Measurements from ENCODE around the gene ARL13B.

ARL13B gene

DNA sequence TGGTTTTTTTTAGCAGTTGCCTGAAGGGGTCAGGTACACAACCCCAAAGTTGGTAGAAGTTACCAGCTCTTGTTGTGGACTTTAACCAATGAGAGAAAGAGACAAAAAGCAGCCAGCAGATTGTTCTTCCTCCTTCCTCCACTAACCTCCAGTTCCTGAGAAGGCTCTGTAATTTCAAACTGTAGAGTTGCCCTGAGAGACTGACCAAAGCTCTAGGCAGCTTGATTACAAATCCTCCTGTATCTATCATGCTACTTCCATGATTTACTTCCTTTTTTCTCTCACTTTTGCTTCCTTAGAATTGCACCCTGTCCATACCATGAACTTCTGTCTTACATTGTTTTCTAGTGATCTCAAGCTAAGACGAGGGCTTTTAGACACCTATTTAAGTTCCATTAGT is 112.1 kb downstream of the ARL13B start:
- Histone ChIP-seq H4K20me1 (ENCODE audit: insufficient read depth, low read length) (no peaks in the 10 kb centered on the region), H3K9ac (ENCODE audit: low read length) (no peak overlapping the region), H3K4me2 (ENCODE audit: low read length) (no peak overlapping the region), H3K27ac (ENCODE audit: low read depth, low read length, poor library complexity, severe bottlenecking) (no peak overlapping the region), H2AFZ (ENCODE audit: low read length) (no peak overlapping the region), H3K4me3 (ENCODE audit: low read depth, low read length, poor library complexity, severe bottlenecking) (no peak overlapping the region), H3F3A (ENCODE audit: insufficient read depth, low read length) (no peaks in the 10 kb centered on the region), H3K36me3 (ENCODE audit: insufficient read depth, low read length) (peaks cover 23% of the 10 kb centered on the region; the same call in 1 of the 2 replicates), H3K9me3 (ENCODE audit: low read length) (no peaks in the 10 kb centered on the region), H3K4me1 (ENCODE audit: insufficient read depth, low read length, severe bottlenecking) (no peaks in the 10 kb centered on the region), H3K79me2 (ENCODE audit: insufficient read depth, low read length) (no peaks in the 10 kb centered on the region), H3K9me2 (ENCODE audit: low read depth, low read length) (no peaks in the 10 kb centered on the region), H3K27me3 (ENCODE audit: insufficient read depth, low read length) (no peaks in the 10 kb centered on the region)
- TF ChIP-seq, protein P1, sequence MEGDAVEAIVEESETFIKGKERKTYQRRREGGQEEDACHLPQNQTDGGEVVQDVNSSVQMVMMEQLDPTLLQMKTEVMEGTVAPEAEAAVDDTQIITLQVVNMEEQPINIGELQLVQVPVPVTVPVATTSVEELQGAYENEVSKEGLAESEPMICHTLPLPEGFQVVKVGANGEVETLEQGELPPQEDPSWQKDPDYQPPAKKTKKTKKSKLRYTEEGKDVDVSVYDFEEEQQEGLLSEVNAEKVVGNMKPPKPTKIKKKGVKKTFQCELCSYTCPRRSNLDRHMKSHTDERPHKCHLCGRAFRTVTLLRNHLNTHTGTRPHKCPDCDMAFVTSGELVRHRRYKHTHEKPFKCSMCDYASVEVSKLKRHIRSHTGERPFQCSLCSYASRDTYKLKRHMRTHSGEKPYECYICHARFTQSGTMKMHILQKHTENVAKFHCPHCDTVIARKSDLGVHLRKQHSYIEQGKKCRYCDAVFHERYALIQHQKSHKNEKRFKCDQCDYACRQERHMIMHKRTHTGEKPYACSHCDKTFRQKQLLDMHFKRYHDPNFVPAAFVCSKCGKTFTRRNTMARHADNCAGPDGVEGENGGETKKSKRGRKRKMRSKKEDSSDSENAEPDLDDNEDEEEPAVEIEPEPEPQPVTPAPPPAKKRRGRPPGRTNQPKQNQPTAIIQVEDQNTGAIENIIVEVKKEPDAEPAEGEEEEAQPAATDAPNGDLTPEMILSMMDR (IDR thresholded peaks at IDR 0.05; ENCODE audit: low read length), result no peak

DNA sequence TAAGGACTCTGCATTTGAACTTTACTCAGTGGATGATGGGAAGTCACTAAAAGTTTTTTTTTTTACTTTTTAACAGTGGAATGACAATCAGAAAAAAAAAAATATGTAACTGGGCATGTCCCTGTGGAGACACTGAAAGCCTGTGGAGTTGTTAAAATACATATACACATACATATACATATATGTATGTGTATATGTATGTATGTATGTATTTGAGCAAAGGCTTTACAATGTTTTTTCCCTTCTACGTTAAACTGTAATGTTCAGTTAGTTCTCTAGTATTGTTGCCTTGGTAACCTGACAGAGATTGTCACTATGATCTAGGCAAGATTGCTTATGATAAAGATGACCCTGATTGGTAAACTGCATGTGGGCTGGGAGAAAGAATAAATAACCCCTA is 113.2 kb downstream of the ARL13B start:
- Histone ChIP-seq H3K79me2 (ENCODE audit: insufficient read depth, low read length) (no peaks in the 10 kb centered on the region), H3F3A (ENCODE audit: insufficient read depth, low read length) (no peaks in the 10 kb centered on the region), H3K36me3 (ENCODE audit: insufficient read depth, low read length) (peaks cover 26% of the 10 kb centered on the region; the same call in 1 of the 2 replicates), H3K27me3 (ENCODE audit: insufficient read depth, low read length) (no peaks in the 10 kb centered on the region), H3K4me1 (ENCODE audit: insufficient read depth, low read length, severe bottlenecking) (no peaks in the 10 kb centered on the region), H3K4me3 (ENCODE audit: low read depth, low read length, poor library complexity, severe bottlenecking) (no peak overlapping the region), H3K9me3 (ENCODE audit: low read length) (no peaks in the 10 kb centered on the region), H3K4me2 (ENCODE audit: low read length) (no peak overlapping the region), H4K20me1 (ENCODE audit: insufficient read depth, low read length) (no peaks in the 10 kb centered on the region), H2AFZ (ENCODE audit: low read length) (no peak overlapping the region), H3K9me2 (ENCODE audit: low read depth, low read length) (no peaks in the 10 kb centered on the region), H3K27ac (ENCODE audit: low read depth, low read length, poor library complexity, severe bottlenecking) (no peak overlapping the region), H3K9ac (ENCODE audit: low read length) (no peak overlapping the region)
- TF ChIP-seq, protein P1 (IDR thresholded peaks at IDR 0.05; ENCODE audit: low read length), result no peak
- no peak for TF ChIP-seq EZH2 (IDR thresholded peaks at IDR 0.05; ENCODE audit: borderline replicate concordance, low read length)

DNA sequence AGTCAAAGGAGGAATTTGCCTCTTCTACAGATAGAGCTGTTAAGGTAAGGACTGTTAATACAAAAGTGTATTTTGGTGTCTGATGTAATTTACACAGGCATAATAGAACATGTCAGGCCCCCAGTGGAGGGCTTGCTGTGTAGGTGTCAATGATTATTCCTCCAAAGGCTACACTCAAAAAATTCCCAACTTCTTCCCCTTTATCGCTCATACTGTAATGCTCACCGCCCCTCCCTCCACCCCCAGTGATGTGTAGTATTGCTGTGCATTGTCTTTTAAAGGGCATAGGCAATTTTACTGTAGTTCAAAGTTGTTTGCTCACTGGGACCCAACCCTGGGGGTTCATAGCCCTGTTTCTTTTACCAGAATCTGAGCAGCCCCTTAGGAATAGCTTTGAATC is 115.2 kb downstream of the ARL13B start:
- Histone ChIP-seq H3K36me3 (ENCODE audit: insufficient read depth, low read length) (peaks cover 24% of the 10 kb centered on the region; the same call in 1 of the 2 replicates), H4K20me1 (ENCODE audit: insufficient read depth, low read length) (no peaks in the 10 kb centered on the region), H3K9ac (ENCODE audit: low read length) (no peak overlapping the region), H3K4me2 (ENCODE audit: low read length) (no peak overlapping the region), H2AFZ (ENCODE audit: low read length) (no peak overlapping the region), H3K9me2 (ENCODE audit: low read depth, low read length) (no peaks in the 10 kb centered on the region), H3K4me1 (ENCODE audit: insufficient read depth, low read length, severe bottlenecking) (no peaks in the 10 kb centered on the region), H3K27ac (ENCODE audit: low read depth, low read length, poor library complexity, severe bottlenecking) (no peak overlapping the region), H3F3A (ENCODE audit: insufficient read depth, low read length) (no peaks in the 10 kb centered on the region), H3K79me2 (ENCODE audit: insufficient read depth, low read length) (no peaks in the 10 kb centered on the region), H3K9me3 (ENCODE audit: low read length) (no peaks in the 10 kb centered on the region), H3K4me3 (ENCODE audit: low read depth, low read length, poor library complexity, severe bottlenecking) (no peak overlapping the region), H3K27me3 (ENCODE audit: insufficient read depth, low read length) (no peaks in the 10 kb centered on the region)
- TF ChIP-seq, protein P1 (IDR thresholded peaks at IDR 0.05; ENCODE audit: low read length), result no peak
- TF ChIP-seq EZH2 (IDR thresholded peaks at IDR 0.05; ENCODE audit: borderline replicate concordance, low read length), result no peak
